HG03354 (cell line): ENCODE measurements around the gene YJEFN3.

ENCODE experiments used
- ATAC-seq: cut with Tn5 transposase; IDR thresholded peaks from one replicate; pipeline ENCODE4 v1.9.1; 2021; ENCODE audit warnings: mild to moderate bottlenecking; ENCODE audit not compliant: unreplicated experiment, poor library complexity, severe bottlenecking

Gene YJEFN3

GRCh38 chr19:19495614-19496603 lies 32.8 kb upstream of the YJEFN3 start:
- no peak for ATAC-seq

GRCh38 chr19:19498255-19498991 lies 30.3 kb upstream of the YJEFN3 start:
- no peak for ATAC-seq

GRCh38 chr19:19499272-19499995 lies 29.3 kb upstream of the YJEFN3 start:
- ATAC-seq = no peak

- no peak for ATAC-seq
Measured at GRCh38 chr19:19500975-19501644, 27.6 kb upstream of the YJEFN3 start.

GRCh38 chr19:19501798-19502197 lies 26.9 kb upstream of the YJEFN3 start:
- no peak for ATAC-seq

GRCh38 chr19:19502281-19502680 lies 26.4 kb upstream of the YJEFN3 start:
- no peak for ATAC-seq

GRCh38 chr19:19502808-19503602 lies 25.7 kb upstream of the YJEFN3 start:
- no peak for ATAC-seq

- no peak for ATAC-seq
Measured at GRCh38 chr19:19504754-19505668, 23.7 kb upstream of the YJEFN3 start.

GRCh38 chr19:19505669-19506326 lies 22.9 kb upstream of the YJEFN3 start:
- no peak for ATAC-seq

GRCh38 chr19:19506592-19506991 lies 22.1 kb upstream of the YJEFN3 start:
- ATAC-seq = no peak

- no peak for ATAC-seq
Measured at GRCh38 chr19:19507354-19507753, 21.4 kb upstream of the YJEFN3 start.

GRCh38 chr19:19508217-19508616 lies 20.5 kb upstream of the YJEFN3 start:
- ATAC-seq = no peak

- no peak for ATAC-seq
Measured at GRCh38 chr19:19510432-19510831, 18.3 kb upstream of the YJEFN3 start.

GRCh38 chr19:19513682-19514081 lies 15.0 kb upstream of the YJEFN3 start:
- ATAC-seq = no peak

- ATAC-seq = no peak
Measured at GRCh38 chr19:19514215-19514657, 14.5 kb upstream of the YJEFN3 start.

- no peak for ATAC-seq
Measured at GRCh38 chr19:19514881-19515641, 13.7 kb upstream of the YJEFN3 start, which contains the start of gene TSSK6. TSSK6 (minus strand) TSS chr19:19515548; CDS start chr19:19515427, 121 bp downstream.
